HG02885 (cell line): ENCODE measurements around the gene PLEKHG4B.
"Not testable (repeated sequence)": the region's sequence is repeated elsewhere in the genome, so short reads cannot be mapped to it uniquely, and the experiment has no call there.

Source experiments
- ATAC-seq: cut with Tn5 transposase; IDR thresholded peaks from one replicate; pipeline ENCODE4 v1.9.1; 2021; ENCODE audit warnings: mild to moderate bottlenecking; ENCODE audit not compliant: unreplicated experiment, poor library complexity

PLEKHG4B gene

DNA sequence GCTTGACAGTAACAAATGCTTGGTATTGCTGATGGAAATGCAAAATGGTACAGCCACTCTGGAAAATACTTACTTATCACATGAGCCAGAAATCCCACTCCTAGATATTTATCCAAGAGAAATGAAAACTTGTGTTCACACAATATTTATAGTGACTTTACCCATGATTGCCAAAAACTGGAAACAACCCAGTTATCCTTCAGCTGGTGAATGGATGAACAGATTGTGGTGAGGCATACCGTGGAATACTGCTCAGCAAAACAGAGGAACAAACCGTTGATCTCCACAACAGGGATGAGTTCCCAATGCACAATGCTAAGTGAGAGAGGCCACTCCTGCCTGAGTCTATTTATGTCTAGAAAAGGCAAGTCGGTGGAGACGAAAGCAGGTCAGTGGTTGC is 58.8 kb downstream of the PLEKHG4B start:
- no peak for ATAC-seq

DNA sequence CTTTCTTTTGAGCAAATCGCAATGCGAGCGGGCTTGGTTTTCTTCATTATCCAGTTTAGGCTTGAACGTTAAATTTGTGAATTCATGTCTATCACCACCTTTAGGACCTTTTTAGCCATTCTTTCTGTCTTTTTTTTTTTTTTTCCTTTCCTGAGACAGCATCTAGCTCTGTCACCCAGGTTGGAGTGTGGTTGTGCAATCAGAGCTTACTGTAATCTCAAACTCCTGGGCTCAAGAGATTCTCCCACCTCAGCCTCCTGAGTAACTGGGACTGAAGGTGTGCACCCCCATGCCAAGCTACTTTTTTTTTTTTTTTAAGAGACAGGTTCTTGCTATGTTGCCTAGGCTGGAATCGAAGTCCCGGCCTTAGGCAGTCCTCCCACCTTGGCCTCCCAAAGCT is 60.1 kb downstream of the PLEKHG4B start:
- no peak for ATAC-seq

DNA sequence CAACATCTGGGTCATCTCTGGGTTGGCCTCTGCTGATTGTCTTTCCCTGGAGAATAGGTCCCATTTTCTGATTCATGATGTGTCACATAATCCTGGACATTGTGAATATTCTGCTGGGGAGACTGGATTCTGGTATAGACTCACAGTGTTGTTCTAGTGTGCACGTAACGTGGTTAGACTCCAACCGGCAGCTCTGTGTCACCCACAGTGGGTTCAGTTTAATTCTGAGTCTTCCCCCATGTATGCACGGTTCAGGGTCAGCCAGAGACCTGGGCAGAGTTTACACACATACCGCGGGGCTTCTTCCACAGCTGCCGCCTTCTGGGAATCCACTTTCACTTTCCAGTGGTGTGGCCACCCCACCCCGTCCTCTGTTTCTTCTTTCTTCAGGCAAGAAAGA is 61.3 kb downstream of the PLEKHG4B start:
- no peak for ATAC-seq

DNA sequence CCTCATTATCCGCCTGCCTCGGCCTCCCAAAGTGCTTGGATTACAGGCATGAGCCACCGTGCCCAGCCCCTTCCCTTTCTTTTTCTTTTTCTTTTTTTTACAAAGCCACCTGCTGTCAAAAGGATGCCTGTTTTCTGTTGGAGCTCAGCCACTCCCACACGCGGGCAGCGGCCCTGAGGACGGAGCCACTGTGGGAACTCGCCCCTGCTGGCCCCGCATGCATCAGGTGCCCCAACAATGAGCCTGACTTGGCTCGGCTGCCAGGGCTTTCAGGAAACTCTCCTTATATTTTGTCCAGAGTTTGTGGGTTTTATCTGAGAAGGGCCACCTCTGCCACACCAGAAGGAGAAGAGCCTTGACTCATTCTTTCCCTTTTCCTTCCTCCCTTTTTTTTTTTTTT is 62.3 kb downstream of the PLEKHG4B start:
- ATAC-seq, result no peak

DNA sequence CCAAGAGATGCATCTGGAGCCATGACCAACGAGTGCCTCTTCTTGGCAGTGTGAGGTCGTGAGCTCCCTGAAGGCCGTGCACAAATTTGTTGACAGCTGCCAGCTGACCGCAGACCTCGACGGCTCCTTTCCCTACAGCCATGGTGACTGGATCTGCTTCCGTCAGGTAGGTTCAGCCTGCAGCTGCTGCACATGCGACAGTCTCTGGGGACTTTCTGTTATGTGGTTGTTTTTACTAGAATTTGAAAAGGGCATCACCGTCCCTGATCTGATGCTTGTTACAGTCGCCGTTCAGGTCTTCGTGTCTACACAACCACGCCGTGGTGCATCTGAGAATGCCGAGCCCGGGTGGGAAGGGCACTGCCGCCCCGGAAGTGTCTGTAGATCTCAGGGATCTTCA is 62.9 kb downstream of the PLEKHG4B start:
- no peak for ATAC-seq

DNA sequence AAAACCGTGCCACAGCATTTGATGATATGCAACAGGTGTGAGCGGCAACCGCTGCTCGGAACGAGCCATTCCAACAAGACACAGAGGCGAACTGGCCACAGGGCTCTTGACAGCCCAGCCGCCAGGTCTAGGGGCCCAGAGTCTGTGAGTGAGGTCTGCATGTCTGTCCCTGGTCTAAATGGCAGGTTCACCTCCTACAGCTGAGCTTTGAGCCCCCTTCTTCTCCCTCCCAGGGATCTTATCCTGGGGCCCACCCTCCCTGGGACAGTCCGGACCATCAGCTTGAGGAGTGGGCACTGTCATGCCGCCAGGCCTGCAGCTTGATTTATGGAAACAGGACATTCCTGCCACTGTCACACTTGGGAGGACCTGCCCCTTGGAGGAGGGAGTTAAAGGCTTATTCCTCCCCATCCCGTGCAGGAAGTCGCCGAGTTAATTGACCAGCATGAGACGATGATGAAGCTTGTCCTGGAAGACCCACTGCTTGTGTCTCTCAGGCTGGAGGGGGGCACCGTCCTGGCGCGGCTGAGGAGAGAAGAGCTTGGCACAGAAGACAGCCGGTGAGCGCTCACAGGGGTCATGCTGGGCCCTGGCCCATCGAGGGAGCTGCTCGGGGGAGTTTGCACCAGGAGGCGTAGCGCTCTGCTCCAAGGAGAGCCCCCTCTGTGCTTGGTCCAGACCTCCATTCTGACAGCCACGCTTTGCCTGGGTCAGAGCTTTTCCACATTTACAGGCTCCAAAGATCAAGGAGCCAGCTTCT is 63.9 kb downstream of the PLEKHG4B start:
- no peak for ATAC-seq

DNA sequence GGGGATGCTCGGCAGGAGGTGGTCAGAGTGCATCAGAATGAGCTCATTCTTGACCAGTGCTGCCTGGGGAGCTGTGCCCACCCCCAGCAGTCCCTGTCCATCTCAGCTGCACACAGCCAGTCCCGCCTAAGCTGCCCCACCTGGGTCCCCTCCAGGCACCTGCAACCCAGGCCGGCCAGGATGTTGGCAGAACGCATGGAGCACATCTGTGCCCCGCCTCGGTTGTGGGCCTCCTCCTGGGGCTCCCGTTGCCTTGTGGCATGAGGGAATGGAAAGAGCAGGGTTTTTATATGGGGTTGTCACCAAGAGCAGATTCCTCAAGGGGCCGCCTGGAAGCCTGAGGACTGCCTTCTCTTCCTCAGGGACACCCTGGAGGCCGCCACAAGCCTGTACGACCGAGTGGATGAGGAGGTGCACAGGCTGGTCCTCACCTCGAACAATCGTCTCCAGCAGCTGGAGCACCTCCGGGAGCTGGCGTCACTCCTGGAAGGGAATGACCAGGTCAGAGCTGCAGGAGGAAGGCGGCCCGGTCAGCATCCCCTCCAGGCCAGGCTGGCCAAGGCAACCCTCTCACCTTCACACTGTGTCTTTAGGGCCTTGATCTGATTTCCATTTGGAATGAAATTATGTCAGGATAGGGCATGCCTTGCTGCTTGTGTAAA is 64.6 kb downstream of the PLEKHG4B start:
- ATAC-seq, result no peak

DNA sequence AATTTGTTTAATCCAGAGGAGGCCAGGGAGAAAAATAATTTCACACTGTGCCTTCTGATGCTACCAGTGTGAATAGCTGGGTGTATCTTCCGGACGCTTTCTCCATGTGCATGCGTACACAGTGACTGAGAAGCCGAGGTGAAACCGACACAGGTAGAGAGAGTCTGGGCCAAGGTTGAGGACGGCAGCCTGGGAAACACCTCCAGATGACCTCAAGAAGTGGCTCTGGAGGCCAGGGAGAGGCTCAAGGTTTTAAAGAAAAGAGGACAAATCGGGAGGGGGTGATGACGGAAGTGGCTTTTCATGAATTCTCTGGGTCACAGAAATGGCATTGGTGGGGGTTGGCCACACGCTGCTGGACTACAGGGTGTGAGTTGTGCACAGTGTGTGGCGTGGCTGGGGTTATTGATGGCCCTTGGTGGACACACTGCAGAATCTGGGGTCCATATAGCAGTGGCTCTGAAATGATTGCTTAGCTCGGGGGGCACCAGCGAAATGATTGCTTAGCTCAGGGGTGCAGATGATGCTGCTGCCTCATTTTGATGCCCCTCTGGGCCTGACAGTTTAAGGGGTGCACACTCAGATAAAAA is 65.3 kb downstream of the PLEKHG4B start:
- ATAC-seq, result no peak

DNA sequence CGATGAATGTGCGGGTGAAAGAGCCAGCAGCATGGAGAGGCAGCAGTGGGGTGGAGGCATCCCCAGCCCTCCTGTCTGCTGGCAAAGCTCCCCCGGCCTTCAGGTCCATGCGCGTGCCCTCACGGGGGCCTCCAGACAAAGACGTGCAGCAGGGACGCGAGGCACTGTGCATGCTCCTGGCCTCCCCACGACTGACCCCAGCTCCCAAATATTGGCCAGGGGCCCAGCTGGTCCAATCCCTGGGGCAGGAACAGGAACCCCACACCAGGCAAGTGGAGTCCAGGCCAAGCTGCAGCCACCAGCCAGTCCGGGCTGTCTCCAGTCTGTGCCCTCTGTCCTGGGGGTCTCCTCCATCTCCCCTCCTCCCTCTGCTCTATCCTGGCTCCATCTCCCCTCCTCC is 65.8 kb downstream of the PLEKHG4B start:
- no peak for ATAC-seq

DNA sequence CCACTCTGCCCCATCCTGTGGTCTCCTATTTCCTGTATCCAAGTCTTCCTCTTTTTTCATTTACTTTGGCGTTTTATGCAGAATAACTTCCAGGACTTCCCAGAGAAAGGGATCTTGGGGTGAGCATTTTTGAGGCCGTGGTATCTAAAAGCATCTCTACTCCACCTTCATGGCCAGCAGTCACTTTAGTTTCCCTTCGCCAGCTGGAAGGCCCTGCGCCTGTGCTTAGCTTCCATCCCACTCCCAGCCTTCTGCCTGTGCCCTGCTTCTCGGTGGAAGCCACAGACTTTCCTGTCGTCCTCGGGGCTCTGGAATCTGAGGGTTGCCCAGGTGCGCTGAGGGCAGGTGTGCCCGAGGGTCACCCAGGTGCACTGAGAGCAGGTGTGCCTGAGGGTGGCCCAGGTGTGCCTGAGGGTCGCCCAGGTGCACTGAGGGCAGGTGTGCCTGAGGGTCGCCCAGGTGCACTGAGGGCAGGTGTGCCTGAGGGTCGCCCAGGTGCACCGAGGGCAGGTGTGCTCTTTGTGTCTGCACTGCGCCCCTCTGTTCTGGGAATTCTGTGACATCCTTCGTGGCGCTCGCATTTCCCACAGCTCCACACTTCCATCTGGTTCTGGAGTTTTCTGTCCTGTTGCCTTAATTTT is 67.0 kb downstream of the PLEKHG4B start:
- no peak for ATAC-seq

DNA sequence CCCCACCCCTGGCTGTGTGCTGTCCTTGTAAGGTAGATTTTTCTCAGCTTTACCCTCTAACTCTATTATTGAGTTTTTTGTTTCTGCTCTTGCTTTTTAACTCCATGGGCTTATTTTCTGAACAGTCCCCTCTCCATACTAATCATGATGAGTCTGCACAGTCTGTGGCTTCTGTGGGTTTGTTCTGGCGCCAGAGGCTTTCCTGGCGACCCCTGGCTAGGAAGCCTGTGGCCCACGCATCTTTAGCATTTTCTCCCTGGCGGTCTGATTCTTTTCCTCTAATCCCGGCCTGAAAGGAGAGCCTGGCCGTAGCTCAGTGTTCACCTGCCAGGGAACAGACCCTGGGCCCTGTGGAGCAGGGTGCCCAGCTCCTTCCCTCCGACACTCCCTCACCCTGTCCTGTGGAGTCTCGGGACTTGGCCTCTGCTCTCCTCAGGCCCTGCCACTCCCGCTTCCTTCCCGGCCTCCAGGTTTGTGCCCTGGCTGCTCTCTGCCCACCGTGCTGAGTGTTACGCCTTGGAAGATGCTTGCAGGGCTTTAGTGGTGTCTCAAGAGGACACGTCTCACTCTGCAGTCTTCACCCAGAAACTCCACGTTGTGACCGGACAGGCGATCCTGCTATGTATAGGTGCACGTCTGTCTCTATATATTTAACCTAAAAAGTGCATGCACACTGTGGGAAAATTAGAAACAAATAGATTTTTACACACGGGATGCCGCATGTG is 67.6 kb downstream of the PLEKHG4B start:
- ATAC-seq, result no peak

DNA sequence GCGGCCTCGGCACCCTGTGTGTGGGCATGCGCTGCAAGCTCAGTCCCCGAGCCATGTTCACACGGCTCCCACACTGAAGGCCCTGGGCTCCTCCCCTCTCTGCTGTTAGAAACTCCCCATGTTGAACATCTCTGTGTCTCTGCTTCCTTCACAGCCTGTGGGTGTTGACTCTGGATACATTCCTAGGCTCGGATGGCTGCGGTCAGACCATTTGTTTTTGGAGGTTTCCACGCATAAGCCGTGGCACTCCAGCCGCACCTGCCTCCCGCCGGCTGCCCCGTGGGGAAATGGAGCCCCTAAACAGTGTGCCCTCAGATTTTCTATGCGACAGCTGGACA is 68.2 kb downstream of the PLEKHG4B start:
- ATAC-seq, result no peak

DNA sequence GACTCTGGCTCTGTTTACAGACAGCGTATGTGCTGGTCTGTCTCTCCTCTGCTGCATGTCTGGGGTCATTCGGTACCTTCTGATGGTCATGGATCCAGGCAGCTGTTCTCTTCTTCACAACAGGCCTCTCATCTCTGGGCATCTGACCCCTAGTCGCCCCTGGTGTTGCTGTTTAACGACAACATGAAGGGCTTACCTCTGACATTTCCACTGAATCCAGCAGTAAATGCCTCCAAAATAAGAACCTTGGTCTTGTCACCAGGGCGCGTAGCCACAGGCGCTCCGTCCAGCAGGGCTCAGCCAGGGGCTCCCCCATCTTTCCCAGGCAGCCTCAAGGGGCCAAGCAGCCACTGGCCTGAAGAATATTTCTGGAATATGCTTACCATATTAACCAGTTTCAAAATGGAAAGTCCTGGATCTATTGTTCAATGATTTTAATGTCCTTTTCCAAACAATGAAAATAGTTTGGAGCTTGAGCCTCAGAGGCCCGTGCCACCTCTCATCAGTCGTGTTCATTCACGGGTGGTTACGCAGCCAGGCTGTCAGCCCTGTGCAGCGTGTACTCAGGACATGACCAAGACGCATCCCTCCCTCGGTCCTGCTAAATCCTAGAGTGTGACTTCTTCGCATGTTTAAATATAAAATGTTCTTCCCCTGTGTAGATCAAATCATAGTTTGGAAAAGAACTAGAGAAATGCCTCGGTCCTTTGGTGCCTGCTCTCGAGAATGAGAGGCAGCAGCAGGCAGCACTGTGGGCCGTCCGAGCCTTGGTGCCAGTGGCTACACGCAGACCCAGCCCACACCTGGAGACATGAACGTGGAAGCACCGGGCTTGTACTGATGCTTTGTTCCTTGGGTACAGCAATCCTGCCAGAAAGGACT is 69.2 kb downstream of the PLEKHG4B start:
- ATAC-seq, result no peak

DNA sequence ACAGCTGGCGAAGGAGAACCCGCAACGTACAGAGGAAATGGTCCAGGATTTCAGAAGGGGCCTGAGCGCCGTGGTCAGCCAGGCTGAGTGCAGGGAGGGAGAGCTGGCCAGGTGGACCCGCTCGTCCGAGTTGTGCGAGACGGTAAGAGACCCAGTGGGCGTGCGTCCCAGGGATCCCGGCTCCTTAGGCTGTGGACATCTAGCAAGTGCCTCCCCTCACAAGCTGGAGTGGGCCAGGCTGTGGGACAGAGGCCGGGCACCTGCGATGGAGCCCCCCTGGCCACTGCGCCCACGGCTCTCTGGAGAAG is 69.8 kb downstream of the PLEKHG4B start:
- ATAC-seq, result no peak

DNA sequence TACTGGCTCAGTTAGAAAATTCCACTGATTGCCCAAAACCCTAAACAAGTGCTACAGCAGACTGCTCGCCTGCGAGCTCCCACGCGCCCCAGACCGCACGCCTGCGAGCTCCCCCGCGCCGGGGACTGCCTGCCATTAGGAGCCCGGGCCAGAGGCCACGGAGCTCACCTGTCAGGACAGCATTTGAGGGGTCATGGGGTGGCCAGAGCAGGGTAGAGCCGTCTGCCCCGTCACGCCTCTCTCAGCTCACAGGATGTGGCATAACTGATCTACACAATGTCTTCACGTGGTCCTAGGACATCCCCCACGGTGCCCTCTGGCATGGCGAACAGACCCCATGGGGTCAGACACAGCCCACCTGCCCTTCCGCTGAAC is 70.2 kb downstream of the PLEKHG4B start:
- ATAC-seq, result no peak

DNA sequence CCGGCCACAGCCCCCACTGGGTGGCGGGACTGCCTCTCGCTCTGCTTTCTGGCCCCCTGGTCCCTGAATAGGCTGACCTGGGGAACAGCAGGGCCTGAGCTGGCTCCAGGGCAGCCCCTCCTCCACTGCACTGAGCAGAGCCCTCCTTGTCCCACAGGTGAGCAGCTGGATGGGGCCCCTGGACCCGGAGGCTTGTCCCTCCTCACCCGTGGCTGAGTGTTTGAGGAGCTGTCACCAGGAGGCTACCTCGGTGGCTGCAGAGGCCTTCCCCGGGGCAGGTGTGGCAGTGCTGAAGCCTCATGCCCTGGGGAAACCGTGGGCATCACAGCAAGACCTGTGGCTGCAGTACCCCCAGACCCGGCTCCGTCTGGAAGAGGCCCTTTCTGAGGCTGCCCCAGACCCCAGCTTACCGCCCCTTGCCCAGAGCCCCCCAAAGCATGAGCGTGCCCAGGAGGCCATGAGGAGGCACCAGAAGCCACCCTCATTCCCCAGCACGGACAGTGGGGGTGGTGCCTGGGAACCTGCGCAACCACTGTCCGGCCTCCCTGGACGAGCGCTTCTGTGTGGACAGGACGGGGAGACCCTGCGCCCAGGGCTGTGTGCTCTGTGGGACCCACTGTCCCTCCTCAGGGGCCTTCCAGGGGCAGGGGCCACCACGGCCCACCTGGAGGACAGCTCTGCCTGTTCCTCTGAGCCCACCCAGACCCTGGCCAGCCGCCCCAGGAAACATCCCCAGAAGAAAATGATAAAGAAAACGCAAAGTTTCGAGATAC is 70.8 kb downstream of the PLEKHG4B start:
- ATAC-seq, result no peak

DNA sequence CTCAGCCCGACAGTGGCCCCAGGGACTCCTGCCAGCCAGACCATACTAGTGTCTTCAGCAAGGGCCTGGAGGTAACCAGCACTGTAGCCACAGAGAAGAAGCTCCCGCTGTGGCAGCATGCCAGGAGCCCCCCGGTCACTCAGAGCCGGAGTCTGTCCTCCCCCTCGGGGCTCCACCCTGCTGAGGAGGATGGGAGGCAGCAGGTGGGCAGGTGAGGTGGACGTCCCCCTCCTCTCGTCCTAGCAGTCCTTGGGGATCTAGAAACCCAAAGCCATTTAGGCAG is 71.3 kb downstream of the PLEKHG4B start:
- ATAC-seq, result no peak

DNA sequence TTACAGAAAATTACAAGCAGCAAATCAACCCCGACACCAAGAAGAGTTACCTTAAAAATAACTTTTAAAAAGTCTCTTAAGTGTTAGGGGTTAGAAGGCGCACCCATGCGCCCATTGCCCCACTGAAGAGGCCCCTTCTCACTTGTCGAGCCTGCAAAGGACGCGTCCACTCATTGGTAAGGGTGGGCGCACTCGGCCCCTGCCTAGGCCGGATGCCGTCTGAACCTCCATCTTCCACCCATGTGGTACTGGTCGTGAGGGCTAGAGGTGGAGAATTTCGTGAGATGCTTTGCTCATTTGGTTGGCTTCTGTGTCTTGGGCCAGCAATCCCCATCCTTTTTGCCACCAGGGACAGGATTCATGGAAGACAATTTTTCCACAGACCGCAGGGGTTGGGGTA is 71.9 kb downstream of the PLEKHG4B start:
- no peak for ATAC-seq

DNA sequence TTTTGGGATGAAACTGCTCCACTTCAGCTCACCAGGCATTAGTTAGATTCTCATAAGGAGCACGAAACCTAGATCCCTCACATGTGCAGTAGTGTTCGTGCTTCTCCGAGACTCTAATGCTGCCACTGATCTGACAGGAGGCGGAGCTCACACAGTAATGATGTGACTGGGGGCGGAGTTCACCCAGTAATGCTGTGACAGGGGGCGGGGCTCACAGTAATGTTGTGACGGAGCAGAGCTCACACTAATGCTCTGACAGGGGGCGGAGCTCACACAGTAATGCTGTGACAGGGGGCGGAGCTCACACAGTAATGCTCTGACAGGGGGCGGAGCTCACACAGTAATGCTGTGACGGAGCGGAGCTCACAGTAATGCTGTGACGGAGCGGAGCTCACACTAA is 72.3 kb downstream of the PLEKHG4B start:
- ATAC-seq, result no peak

DNA sequence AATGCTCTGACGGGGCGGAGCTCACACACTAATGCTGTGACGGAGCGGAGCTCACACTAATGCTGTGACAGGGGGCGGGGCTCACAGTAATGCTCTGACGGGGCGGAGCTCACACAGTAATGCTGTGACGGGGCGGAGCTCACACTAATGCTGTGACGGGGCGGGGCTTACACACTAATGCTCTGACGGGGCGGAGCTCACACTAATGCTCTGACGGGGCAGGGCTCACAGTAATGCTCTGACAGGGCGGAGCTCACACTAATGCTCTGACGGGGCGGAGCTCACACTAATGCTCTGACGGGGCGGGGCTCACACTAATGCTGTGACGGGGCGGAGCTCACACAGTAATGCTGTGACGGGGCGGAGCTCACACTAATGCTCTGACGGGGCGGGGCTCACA is 72.8 kb downstream of the PLEKHG4B start:
- not testable (repeated sequence) for ATAC-seq
